H9 (cell line): Measurements from ENCODE around the gene LIN7A. TPM values are rescaled to one million over a fixed set of nuclear protein-coding genes. Genes with fewer than 3 reads are reported as not detected.

Experiments used
- DNase-seq: peaks from one replicate; pipeline ENCODE4 v3.0.0-alpha.2; 2017
- H2AFZ ChIP-seq: one replicate; pipeline ENCODE4 v1.6.1; 2013; ENCODE audit warnings: mild to moderate bottlenecking, low read length, control low read depth, moderate library complexity
- H2AK5ac ChIP-seq: 2 replicates; pipeline ENCODE4 v1.6.1; 2013; ENCODE audit warnings: low read length, control low read depth, mixed read lengths; ENCODE audit not compliant: insufficient read length
- H2BK120ac ChIP-seq: one replicate; pipeline ENCODE4 v1.6.1; 2013; ENCODE audit warnings: low read depth, mild to moderate bottlenecking, low read length, control low read depth, inconsistent platforms; ENCODE audit not compliant: poor library complexity, severe bottlenecking
- H2BK12ac ChIP-seq: 2 replicates; pipeline ENCODE4 v1.6.1; 2013; ENCODE audit warnings: low read length, control low read depth, mixed read lengths, low read depth; ENCODE audit not compliant: insufficient read length
- H2BK15ac ChIP-seq: 2 replicates; pipeline ENCODE4 v1.6.1; 2013; ENCODE audit warnings: low read depth, low read length, control low read depth
- H2BK20ac ChIP-seq: one replicate; pipeline ENCODE4 v1.6.1; 2013; ENCODE audit warnings: low read depth, mild to moderate bottlenecking, low read length, control low read depth, inconsistent platforms; ENCODE audit not compliant: poor library complexity, severe bottlenecking
- H2BK5ac ChIP-seq: 2 replicates; pipeline ENCODE4 v1.6.1; 2013; ENCODE audit warnings: low read length, control low read depth, mixed read lengths; ENCODE audit not compliant: insufficient read length
- H3K14ac ChIP-seq: 2 replicates; pipeline ENCODE4 v1.6.1; 2013; ENCODE audit warnings: low read length, control low read depth; ENCODE audit not compliant: insufficient read depth
- H3K18ac ChIP-seq: 2 replicates; pipeline ENCODE4 v1.6.1; 2013; ENCODE audit warnings: low read depth, mild to moderate bottlenecking, mixed read lengths, low read length, control low read depth; ENCODE audit not compliant: insufficient read length
- H3K23ac ChIP-seq: 2 replicates; pipeline ENCODE4 v1.6.1; 2013; ENCODE audit warnings: low read length, control low read depth, mixed read lengths, low read depth; ENCODE audit not compliant: insufficient read length
- H3K23me2 ChIP-seq: 2 replicates; pipeline ENCODE4 v1.6.1; 2013; ENCODE audit warnings: low read depth, mild to moderate bottlenecking, mixed read lengths, low read length, control low read depth; ENCODE audit not compliant: insufficient read length, poor library complexity, severe bottlenecking
- H3K27ac ChIP-seq: 2 replicates; pipeline ENCODE4 v1.5.1; 2013; ENCODE audit warnings: low read length, control low read depth, mixed read lengths, low read depth; ENCODE audit not compliant: insufficient read length
- H3K27me3 ChIP-seq: 2 replicates; pipeline ENCODE4 v1.6.1; 2013; ENCODE audit warnings: low read length, control low read depth, inconsistent platforms; ENCODE audit not compliant: insufficient read depth
- H3K4ac ChIP-seq: 2 replicates; pipeline ENCODE4 v1.6.1; 2013; ENCODE audit warnings: low read depth, mild to moderate bottlenecking, control low read depth, inconsistent platforms, low read length, moderate library complexity
- H3K4me1 ChIP-seq: 2 replicates; pipeline ENCODE4 v1.6.1; 2013; ENCODE audit warnings: low read length, control low read depth, inconsistent platforms; ENCODE audit not compliant: insufficient read depth
- H3K4me2 ChIP-seq: 2 replicates; pipeline ENCODE4 v1.6.1; 2013; ENCODE audit warnings: low read length, control low read depth, mixed read lengths; ENCODE audit not compliant: insufficient read length, insufficient read depth
- H3K56ac ChIP-seq: 2 replicates; pipeline ENCODE4 v1.6.1; 2013; ENCODE audit warnings: low read depth, mild to moderate bottlenecking, mixed read lengths, low read length, control low read depth; ENCODE audit not compliant: insufficient read length
- H3K79me1 ChIP-seq: 2 replicates; pipeline ENCODE4 v1.6.1; 2013; ENCODE audit warnings: low read depth, mild to moderate bottlenecking, moderate library complexity, low read length, control low read depth, inconsistent platforms; ENCODE audit not compliant: insufficient read depth, poor library complexity, severe bottlenecking
- H3K79me2 ChIP-seq: 2 replicates; pipeline ENCODE4 v1.6.1; 2013; ENCODE audit warnings: low read length, control low read depth, inconsistent platforms; ENCODE audit not compliant: insufficient read depth
- H3K9ac ChIP-seq: 2 replicates; pipeline ENCODE4 v1.6.1; 2013; ENCODE audit warnings: low read length, control low read depth, mixed read lengths; ENCODE audit not compliant: insufficient read length; ENCODE audit errors: extremely low read depth
- H3K9me3 ChIP-seq: one replicate; pipeline ENCODE4 v1.6.1; 2013; ENCODE audit warnings: low read depth, low read length, inconsistent platforms; ENCODE audit not compliant: control insufficient read depth
- H3T11ph ChIP-seq: one replicate; pipeline ENCODE4 v1.6.1; 2013; ENCODE audit warnings: mild to moderate bottlenecking, low read length, control low read depth, inconsistent platforms
- H4K20me1 ChIP-seq: one replicate; pipeline ENCODE4 v1.6.1; 2013; ENCODE audit not compliant: control insufficient read depth, insufficient read length, insufficient read depth
- H4K5ac ChIP-seq: 2 replicates; pipeline ENCODE4 v1.6.1; 2013; ENCODE audit warnings: low read depth, mild to moderate bottlenecking, mixed read lengths, low read length, control low read depth; ENCODE audit not compliant: insufficient read length
- H4K8ac ChIP-seq: replicated peaks from 2 replicates; pipeline ENCODE4 v1.6.1; 2013; ENCODE audit warnings: low read length, control low read depth, mixed read lengths, low read depth; ENCODE audit not compliant: insufficient read length
- H4K91ac ChIP-seq: 2 replicates; pipeline ENCODE4 v1.6.1; 2013; ENCODE audit warnings: low read depth, mild to moderate bottlenecking, moderate library complexity, mixed read lengths, low read length, control low read depth; ENCODE audit not compliant: insufficient read length
- H3K27ac Mint-ChIP-seq, 3 experiments: 2 replicates in 2 of 3; 3 replicates in 1 of 3; pipeline ENCODE4 v1.8.0; 2020 to 2021; ENCODE audit warnings: mixed read lengths in 3 of 3, mild to moderate bottlenecking in 1 of 3, moderate library complexity in 1 of 3
- H3K27me3 Mint-ChIP-seq: 2 replicates; pipeline ENCODE4 v1.8.0; 2021; ENCODE audit warnings: low read depth, mild to moderate bottlenecking, moderate library complexity, mixed read lengths
- H3K36me3 Mint-ChIP-seq, 3 experiments: 2 replicates in 2 of 3; 3 replicates in 1 of 3; pipeline ENCODE4 v1.8.0; 2020 to 2021; ENCODE audit warnings: low read depth in 3 of 3, mixed read lengths in 3 of 3; ENCODE audit not compliant: insufficient read depth in 1 of 3
- H3K4me1 Mint-ChIP-seq, 2 experiments: 2 replicates each; pipeline ENCODE4 v1.8.0; 2020; ENCODE audit warnings: mixed read lengths in 2 of 2
- H3K4me3 Mint-ChIP-seq, 2 experiments: 2 replicates in 1 of 2; 3 replicates in 1 of 2; pipeline ENCODE4 v1.8.0; 2020 to 2021; ENCODE audit warnings: mild to moderate bottlenecking in 2 of 2, mixed read lengths in 2 of 2, moderate library complexity in 1 of 2
- H3K9me3 Mint-ChIP-seq, 2 experiments: 2 replicates in 1 of 2; 3 replicates in 1 of 2; pipeline ENCODE4 v1.8.0; 2020; ENCODE audit warnings: mild to moderate bottlenecking in 2 of 2, mixed read lengths in 2 of 2, moderate library complexity in 1 of 2
- CTCF ChIP-seq: fragments of 200-600 bp; sonication (generic); conservative IDR thresholded peaks from 3 replicates; pipeline ENCODE4 v1.8.0; 2021; ENCODE audit warnings: antibody characterized with exemption, mild to moderate bottlenecking
- WGBS: extraction: QIAGEN DNeasy Blood & Tissue Kit; methylation state at CpG from one replicate; pipeline ENCODE4 v1.1.7; 2013; ENCODE audit warnings: missing lambda C conversion rate, low lambda C conversion rate, mixed read lengths; ENCODE audit not compliant: insufficient read length; ENCODE audit errors: extremely low coverage; 5-methylcytosine and 5-hydroxymethylcytosine counted together
- total RNA-seq: library from RNA; stranded (reverse); gene quantifications from 2 replicates; pipeline ENCODE4 v1.2.1, GENCODE V29; 2021

LIN7A gene
- total RNA-seq, 1 experiment from 2014 or later: 18.3 TPM

- WGBS: no CpG with 5 or more reads among the region's 4 CpGs
- H2AK5ac ChIP-seq: no peak overlapping the region
Measured at GRCh38 chr12:80830533-80831088, 107.1 kb downstream of the LIN7A start.

More at GRCh38 chr12:80830533-80831088, 107.1 kb downstream of the LIN7A start:
- Histone ChIP-seq H3K27me3 (no peaks in the 10 kb centered on the region), H3K4me1 (no peaks in the 10 kb centered on the region), H3K27ac (no peak overlapping the region), H3K9me3 (no peaks in the 10 kb centered on the region), H4K5ac (no peak overlapping the region), H3T11ph (no peak overlapping the region), H3K4me2 (no peak overlapping the region), H3K79me2 (no peaks in the 10 kb centered on the region), H4K91ac (no peak overlapping the region), H3K14ac (no peak overlapping the region), H4K8ac (no peak overlapping the region), H2BK20ac (no peak overlapping the region), H2BK15ac (no peak overlapping the region), H3K4ac (no peak overlapping the region), H2AFZ (no peak overlapping the region), H2BK5ac (no peak overlapping the region), H2BK120ac (no peak overlapping the region), H3K79me1 (no peaks in the 10 kb centered on the region), H3K23me2 (no peaks in the 10 kb centered on the region), H2BK12ac (no peak overlapping the region), H3K23ac (no peak overlapping the region), H3K9ac (no peak overlapping the region), H4K20me1 (no peaks in the 10 kb centered on the region), H3K18ac (no peak overlapping the region), H3K56ac (no peak overlapping the region)
- TF ChIP-seq CTCF: no peak
- Mint-ChIP-seq H3K4me1 (peaks cover 2 to 4% of the 10 kb centered on the region in 2 experiments; a peak in 3 of 4 replicates), H3K4me3 (no peak overlapping the region), H3K27ac (peak overlapping the region in 2 of 3 experiments; percentile 33 to 39; a peak in 3 of 7 replicates), H3K9me3 (no peaks in the 10 kb centered on the region), H3K36me3 (peaks cover 0 to 3% (median 3%) of the 10 kb centered on the region in 3 experiments; a peak in 3 of 7 replicates), H3K27me3 (no peaks in the 10 kb centered on the region)
- no peak for DNase-seq
